ENCODE measurements around the gene MUS81.

The MUS81 gene

GRCh38 chr11:65892661-65893317 lies 32.6 kb downstream of the MUS81 start:
- H2AFZ ChIP-seq (ENCODE audit: low read length) = no peak overlapping the region
- no peak overlapping the region for H3K9ac ChIP-seq (ENCODE audit: low read length)
- TF ChIP-seq CTCF (IDR thresholded peaks at IDR 0.05; ENCODE audit: low read length) (no peak), EZH2phosphoT487 (IDR thresholded peaks at IDR 0.05; ENCODE audit: low read length) (no peak), EZH2 (optimal IDR thresholded peaks at IDR 0.05; ENCODE audit: low read depth, low read length) (no peak)
- peaks cover 19% of the 10 kb centered on the region for H3K4me1 ChIP-seq (ENCODE audit: low read length)
- no peaks in the 10 kb centered on the region; the same call in 1 of the 2 replicates for H3K27me3 ChIP-seq (replicated peaks; ENCODE audit: insufficient read depth, low read length)
- H3F3A ChIP-seq (ENCODE audit: insufficient read depth, low read length) = peaks cover 33% of the 10 kb centered on the region
- no peak overlapping the region for H3K27ac ChIP-seq (ENCODE audit: low read length)
- H3K4me3 ChIP-seq (ENCODE audit: low read length) = no peak overlapping the region
- H3K79me2 ChIP-seq (ENCODE audit: low read length) = peaks cover 18% of the 10 kb centered on the region
- H3K9me2 ChIP-seq (replicated peaks; ENCODE audit: insufficient read depth, low read length) = no peaks in the 10 kb centered on the region
- H4K20me1 ChIP-seq (ENCODE audit: insufficient read depth, low read length) = no peaks in the 10 kb centered on the region
- DNase-seq = no peak
- no peaks in the 10 kb centered on the region for H3K36me3 ChIP-seq (replicated peaks; ENCODE audit: insufficient read depth, low read length)
- H3K9me3 ChIP-seq (replicated peaks; ENCODE audit: insufficient read depth, low read length) = no peaks in the 10 kb centered on the region
- H3K4me2 ChIP-seq (ENCODE audit: low read depth, low read length) = no peak overlapping the region

- H3K4me2 ChIP-seq (ENCODE audit: low read depth, low read length) = peak overlapping the region; percentile 72
Measured at GRCh38 chr11:65894034-65894591, 33.9 kb downstream of the MUS81 start.

DNA sequence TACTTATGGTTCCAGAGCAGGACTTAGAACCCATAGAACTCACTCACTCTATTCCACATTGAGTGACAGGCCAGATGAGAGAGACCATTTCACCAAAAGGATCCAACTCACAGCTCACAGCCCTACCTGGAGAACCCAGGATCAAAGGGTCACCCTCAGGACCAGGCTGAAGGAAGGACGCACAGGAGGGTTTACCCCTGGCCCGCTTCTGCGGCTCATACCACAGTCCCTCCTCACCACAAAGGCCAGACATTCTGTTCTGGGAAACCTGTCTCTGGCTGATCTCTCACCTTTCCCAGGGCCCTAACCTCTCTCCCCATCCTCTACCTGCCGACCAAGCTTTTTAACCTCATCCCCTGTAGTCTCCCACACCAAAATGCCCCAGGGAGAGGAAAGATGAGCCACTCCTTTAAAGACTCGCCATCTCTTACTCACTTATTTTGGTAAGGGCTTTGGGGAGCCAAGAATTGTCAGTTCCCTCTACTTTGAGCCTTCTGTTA lies 35.3 kb downstream of the MUS81 start:
- peaks cover 11% of the 10 kb centered on the region for H3K27me3 ChIP-seq (replicated peaks; ENCODE audit: insufficient read depth, low read length)
- no peak overlapping the region for H3K9ac ChIP-seq (ENCODE audit: low read length)
- no peaks in the 10 kb centered on the region for H3K9me2 ChIP-seq (replicated peaks; ENCODE audit: insufficient read depth, low read length)
- H3K4me3 ChIP-seq (ENCODE audit: low read length) = no peak overlapping the region
- H3K36me3 ChIP-seq (replicated peaks; ENCODE audit: insufficient read depth, low read length) = no peaks in the 10 kb centered on the region
- H3K79me2 ChIP-seq (ENCODE audit: low read length) = peaks cover 14% of the 10 kb centered on the region
- H3F3A ChIP-seq (ENCODE audit: insufficient read depth, low read length) = peaks cover 12% of the 10 kb centered on the region; the same call in 1 of the 2 replicates
- H3K27ac ChIP-seq (ENCODE audit: low read length) = no peak overlapping the region
- no peak overlapping the region for H3K4me2 ChIP-seq (ENCODE audit: low read depth, low read length)
- no peak for DNase-seq
- no peaks in the 10 kb centered on the region for H3K9me3 ChIP-seq (replicated peaks; ENCODE audit: insufficient read depth, low read length)
- TF ChIP-seq CTCF (IDR thresholded peaks at IDR 0.05; ENCODE audit: low read length) (no peak), EZH2 (optimal IDR thresholded peaks at IDR 0.05; ENCODE audit: low read depth, low read length) (no peak), EZH2phosphoT487 (IDR thresholded peaks at IDR 0.05; ENCODE audit: low read length) (no peak)
- no peaks in the 10 kb centered on the region for H4K20me1 ChIP-seq (ENCODE audit: insufficient read depth, low read length)
- no peak overlapping the region for H2AFZ ChIP-seq (ENCODE audit: low read length)
- peaks cover 16% of the 10 kb centered on the region for H3K4me1 ChIP-seq (ENCODE audit: low read length)

More at GRCh38 chr11:65894034-65894591, 33.9 kb downstream of the MUS81 start:
- peak; percentile 25 for DNase-seq
- Histone ChIP-seq H3K9ac (ENCODE audit: low read length) (peak overlapping the region; percentile 51; the same call in 1 of the 2 replicates), H4K20me1 (ENCODE audit: insufficient read depth, low read length) (no peaks in the 10 kb centered on the region), H3K79me2 (ENCODE audit: low read length) (peaks cover 14% of the 10 kb centered on the region), H3K27me3 (replicated peaks; ENCODE audit: insufficient read depth, low read length) (peaks cover 7% of the 10 kb centered on the region; the same call in 1 of the 2 replicates), H3K36me3 (replicated peaks; ENCODE audit: insufficient read depth, low read length) (no peaks in the 10 kb centered on the region), H2AFZ (ENCODE audit: low read length) (peak overlapping the region; percentile 71), H3F3A (ENCODE audit: insufficient read depth, low read length) (peaks cover 22% of the 10 kb centered on the region), H3K4me1 (ENCODE audit: low read length) (peaks cover 18% of the 10 kb centered on the region), H3K9me2 (replicated peaks; ENCODE audit: insufficient read depth, low read length) (no peaks in the 10 kb centered on the region), H3K9me3 (replicated peaks; ENCODE audit: insufficient read depth, low read length) (no peaks in the 10 kb centered on the region), H3K4me3 (ENCODE audit: low read length) (peak overlapping the region; percentile 43), H3K27ac (ENCODE audit: low read length) (peak overlapping the region; percentile 48; the same call in 1 of the 2 replicates)
- no peak for TF ChIP-seq EZH2 (optimal IDR thresholded peaks at IDR 0.05; ENCODE audit: low read depth, low read length)
- no peak for TF ChIP-seq CTCF (IDR thresholded peaks at IDR 0.05; ENCODE audit: low read length)
- TF ChIP-seq EZH2phosphoT487 (IDR thresholded peaks at IDR 0.05; ENCODE audit: low read length) = no peak
